ENCODE measurements around the gene RERE.

GRCh38 chr1:8465692-8466091 is 351.7 kb downstream of the RERE start:
- TF ChIP-seq, protein P1, sequence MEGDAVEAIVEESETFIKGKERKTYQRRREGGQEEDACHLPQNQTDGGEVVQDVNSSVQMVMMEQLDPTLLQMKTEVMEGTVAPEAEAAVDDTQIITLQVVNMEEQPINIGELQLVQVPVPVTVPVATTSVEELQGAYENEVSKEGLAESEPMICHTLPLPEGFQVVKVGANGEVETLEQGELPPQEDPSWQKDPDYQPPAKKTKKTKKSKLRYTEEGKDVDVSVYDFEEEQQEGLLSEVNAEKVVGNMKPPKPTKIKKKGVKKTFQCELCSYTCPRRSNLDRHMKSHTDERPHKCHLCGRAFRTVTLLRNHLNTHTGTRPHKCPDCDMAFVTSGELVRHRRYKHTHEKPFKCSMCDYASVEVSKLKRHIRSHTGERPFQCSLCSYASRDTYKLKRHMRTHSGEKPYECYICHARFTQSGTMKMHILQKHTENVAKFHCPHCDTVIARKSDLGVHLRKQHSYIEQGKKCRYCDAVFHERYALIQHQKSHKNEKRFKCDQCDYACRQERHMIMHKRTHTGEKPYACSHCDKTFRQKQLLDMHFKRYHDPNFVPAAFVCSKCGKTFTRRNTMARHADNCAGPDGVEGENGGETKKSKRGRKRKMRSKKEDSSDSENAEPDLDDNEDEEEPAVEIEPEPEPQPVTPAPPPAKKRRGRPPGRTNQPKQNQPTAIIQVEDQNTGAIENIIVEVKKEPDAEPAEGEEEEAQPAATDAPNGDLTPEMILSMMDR (conservative IDR thresholded peaks at IDR 0.05): no peak
- no peak for TF ChIP-seq ZFX (IDR thresholded peaks at IDR 0.05)

Data from C4-2B (cell line).